ENCODE data around the gene MATN4.

MATN4 gene

GRCh38 chr20:45340951-45341350 lies 32.9 kb upstream of the MATN4 start:
- no peak for DNase-seq (ENCODE audit: low read depth, low spot score)

- no peak for DNase-seq (ENCODE audit: low read depth, low spot score)
Measured at GRCh38 chr20:45340236-45340847, 32.2 kb upstream of the MATN4 start.

GRCh38 chr20:45339799-45340198 lies 31.7 kb upstream of the MATN4 start:
- DNase-seq (ENCODE audit: low read depth, low spot score): no peak

GRCh38 chr20:45339084-45339483 lies 31.0 kb upstream of the MATN4 start:
- no peak for DNase-seq (ENCODE audit: low read depth, low spot score)

- DNase-seq (ENCODE audit: low read depth, low spot score): no peak
Measured at GRCh38 chr20:45338121-45339030, 30.3 kb upstream of the MATN4 start.

GRCh38 chr20:45337367-45338120 lies 29.4 kb upstream of the MATN4 start:
- no peak for DNase-seq (ENCODE audit: low read depth, low spot score)

- no peak for DNase-seq (ENCODE audit: low read depth, low spot score)
Measured at GRCh38 chr20:45336530-45337366, 28.6 kb upstream of the MATN4 start.

- DNase-seq (ENCODE audit: low read depth, low spot score): no peak
Measured at GRCh38 chr20:45330476-45330875, 22.4 kb upstream of the MATN4 start.

- DNase-seq (ENCODE audit: low read depth, low spot score): no peak
Measured at GRCh38 chr20:45329497-45330319, 21.6 kb upstream of the MATN4 start.

GRCh38 chr20:45328451-45328850 lies 20.4 kb upstream of the MATN4 start:
- DNase-seq (ENCODE audit: low read depth, low spot score): no peak

- no peak for DNase-seq (ENCODE audit: low read depth, low spot score)
Measured at GRCh38 chr20:45325371-45325770, 17.3 kb upstream of the MATN4 start.

- DNase-seq (ENCODE audit: low read depth, low spot score): no peak
Measured at GRCh38 chr20:45323731-45324130, 15.6 kb upstream of the MATN4 start.

GRCh38 chr20:45322952-45323383 lies 14.9 kb upstream of the MATN4 start:
- no peak for DNase-seq (ENCODE audit: low read depth, low spot score)

- DNase-seq (ENCODE audit: low read depth, low spot score): no peak
Measured at GRCh38 chr20:45320948-45321595, 13.0 kb upstream of the MATN4 start.

- no peak for DNase-seq (ENCODE audit: low read depth, low spot score)
Measured at GRCh38 chr20:45318948-45319347, 10.8 kb upstream of the MATN4 start.

GRCh38 chr20:45318386-45318939 lies 10.4 kb upstream of the MATN4 start:
- no peak for DNase-seq (ENCODE audit: low read depth, low spot score)

- DNase-seq (ENCODE audit: low read depth, low spot score): no peak
Measured at GRCh38 chr20:45317826-45318225, 9.7 kb upstream of the MATN4 start.

- DNase-seq (ENCODE audit: low read depth, low spot score): no peak
Measured at GRCh38 chr20:45316150-45317080, 8.3 kb upstream of the MATN4 start.

GRCh38 chr20:45315672-45316071 lies 7.6 kb upstream of the MATN4 start:
- no peak for DNase-seq (ENCODE audit: low read depth, low spot score)

Data from activated naive CD8-positive, alpha-beta T cell treated with anti-CD3 and anti-CD28 coated beads, Interleukin-2, amount 50 U/mL, for 16 hours (primary cell).